Vagina (tissue), 2 donors: ENCODE measurements around the gene BPIFB4. TPM values are rescaled to one million over a fixed set of nuclear protein-coding genes. Genes with fewer than 3 reads are reported as not detected.

Experiments used
- DNase-seq, 2 donors: peaks; one replicate each; pipeline ENCODE4 v3.0.0-alpha.2; 2017; ENCODE audit errors: extremely low spot score in 2 of 2
- H3K27ac ChIP-seq: fragments of 200-600 bp; sonication (generic); one replicate; pipeline ENCODE4 v1.5.1; 2019
- H3K27me3 ChIP-seq: fragments of 200-600 bp; sonication (generic); one replicate; pipeline ENCODE4 v1.5.1; 2019
- H3K36me3 ChIP-seq, 2 donors: fragments of 200-600 bp; sonication (generic); one replicate each; pipeline ENCODE4 v1.5.1; 2017 to 2019
- H3K4me1 ChIP-seq: fragments of 200-600 bp; sonication (generic); one replicate; pipeline ENCODE4 v1.5.1; 2019
- H3K4me3 ChIP-seq, 2 donors: fragments of 200-600 bp; sonication (generic); 1 replicate in 1 of 2; 2 replicates in 1 of 2; pipeline ENCODE4 v1.5.1; 2016 to 2019
- H3K9me3 ChIP-seq: fragments of 200-600 bp; sonication (generic); one replicate; pipeline ENCODE4 v1.5.1; 2019
- CTCF ChIP-seq, 3 experiments: fragments of 450-650 bp in 2 of 3; fragments of 200-600 bp in 1 of 3; sonication (generic) in 1 of 3; IDR thresholded peaks; one replicate each; pipeline ENCODE4 v1.5.1; 2017 to 2019; ENCODE audit warnings: antibody characterized with exemption in 3 of 3, mild to moderate bottlenecking in 2 of 3, moderate library complexity in 2 of 3
- POLR2A ChIP-seq, 2 donors: fragments of 450-650 bp; IDR thresholded peaks; one replicate each; pipeline ENCODE4 v1.6.1; 2017; ENCODE audit warnings: antibody characterized with exemption in 2 of 2, mild to moderate bottlenecking in 2 of 2, moderate library complexity in 2 of 2
- POLR2AphosphoS5 ChIP-seq, 2 donors: sonication (generic); formaldehyde crosslinking; IDR thresholded peaks; one replicate each; pipeline ENCODE4 v1.9.0; 2017; ENCODE audit warnings: antibody characterized with exemption in 2 of 2, mild to moderate bottlenecking in 2 of 2, low read depth in 1 of 2; ENCODE audit not compliant: insufficient read depth in 1 of 2
- intact Hi-C: fragments of 100-400 bp; cut with DNase I; formaldehyde crosslinking; loops from one replicate; pipeline ENCODE4 v1.15.1; 2023
- total RNA-seq: library from RNA; depleted of rRNA; stranded (reverse); fragments of >200 nt; gene quantifications from one replicate; pipeline ENCODE4 v1.2.3, GENCODE V29; 2016

BPIFB4 gene
- total RNA-seq: not detected

- intact Hi-C loops: no loop called here
- H3K36me3 ChIP-seq: no peaks in the 10 kb centered on the region
- no peak for TF ChIP-seq POLR2AphosphoS5 (IDR thresholded peaks at IDR 0.05; ENCODE audit: insufficient read depth in 1 of 2, low read depth in 1 of 2)
- TF ChIP-seq POLR2A (IDR thresholded peaks at IDR 0.05): no peak
- TF ChIP-seq CTCF (IDR thresholded peaks at IDR 0.05): no peak
- H3K4me1 ChIP-seq: no peaks in the 10 kb centered on the region
- H3K4me3 ChIP-seq: no peak within 1 kb of the TSS
- H3K9me3 ChIP-seq: no peaks in the 10 kb centered on the region
- no peak within 1 kb of the TSS for H3K27ac ChIP-seq
- no peaks in the 10 kb centered on the region for H3K27me3 ChIP-seq
- no peak for DNase-seq
Observed at GRCh38 chr20:33079259-33079658, at the start of gene BPIFB4. Gene BPIFB4 (plus strand): TSS chr20:33079643. CDS start chr20:33081527, 1,884 bp downstream.

GRCh38 chr20:33030076-33030475, 49.4 kb upstream of the BPIFB4 start:
- intact Hi-C loops: no loop called here
- Histone ChIP-seq H3K4me1 (no peaks in the 10 kb centered on the region), H3K4me3 (no peak overlapping the region), H3K9me3 (no peaks in the 10 kb centered on the region), H3K27ac (no peak overlapping the region), H3K36me3 (no peaks in the 10 kb centered on the region), H3K27me3 (no peaks in the 10 kb centered on the region)
- TF ChIP-seq POLR2AphosphoS5 (IDR thresholded peaks at IDR 0.05; ENCODE audit: insufficient read depth in 1 of 2, low read depth in 1 of 2) (no peak), CTCF (IDR thresholded peaks at IDR 0.05) (no peak), POLR2A (IDR thresholded peaks at IDR 0.05) (no peak)
- DNase-seq: no peak

GRCh38 chr20:33030569-33030968, 48.9 kb upstream of the BPIFB4 start:
- no peak for DNase-seq

GRCh38 chr20:33031531-33031930, 47.9 kb upstream of the BPIFB4 start, which contains the start of gene BPIFB6:
Gene BPIFB6 (plus strand): TSS chr20:33031648. CDS start chr20:33031648, 0 bp downstream.
- Histone ChIP-seq H3K27ac (no peak within 1 kb of the TSS), H3K9me3 (no peaks in the 10 kb centered on the region), H3K4me3 (no peak within 1 kb of the TSS), H3K27me3 (no peaks in the 10 kb centered on the region), H3K4me1 (no peaks in the 10 kb centered on the region), H3K36me3 (no peaks in the 10 kb centered on the region)
- TF ChIP-seq CTCF (IDR thresholded peaks at IDR 0.05): no peak
- TF ChIP-seq POLR2AphosphoS5 (IDR thresholded peaks at IDR 0.05; ENCODE audit: insufficient read depth in 1 of 2, low read depth in 1 of 2): no peak
- no peak for TF ChIP-seq POLR2A (IDR thresholded peaks at IDR 0.05)
- intact Hi-C loops: no loop called here
- no peak for DNase-seq

More at GRCh38 chr20:33030569-33030968, 48.9 kb upstream of the BPIFB4 start:
- H3K27me3 ChIP-seq: no peaks in the 10 kb centered on the region
- H3K27ac ChIP-seq: no peak overlapping the region
- intact Hi-C loops: no loop called here
- H3K4me3 ChIP-seq: no peak overlapping the region
- no peaks in the 10 kb centered on the region for H3K4me1 ChIP-seq
- TF ChIP-seq CTCF (IDR thresholded peaks at IDR 0.05) (no peak), POLR2AphosphoS5 (IDR thresholded peaks at IDR 0.05; ENCODE audit: insufficient read depth in 1 of 2, low read depth in 1 of 2) (no peak), POLR2A (IDR thresholded peaks at IDR 0.05) (no peak)
- H3K36me3 ChIP-seq: no peaks in the 10 kb centered on the region
- H3K9me3 ChIP-seq: no peaks in the 10 kb centered on the region

GRCh38 chr20:33032555-33032954, 46.9 kb upstream of the BPIFB4 start:
- DNase-seq: no peak
- Histone ChIP-seq H3K4me3 (no peak overlapping the region), H3K27ac (no peak overlapping the region), H3K27me3 (no peaks in the 10 kb centered on the region), H3K4me1 (no peaks in the 10 kb centered on the region), H3K36me3 (no peaks in the 10 kb centered on the region), H3K9me3 (no peaks in the 10 kb centered on the region)
- no peak for TF ChIP-seq POLR2A (IDR thresholded peaks at IDR 0.05)
- TF ChIP-seq POLR2AphosphoS5 (IDR thresholded peaks at IDR 0.05; ENCODE audit: insufficient read depth in 1 of 2, low read depth in 1 of 2): no peak
- no peak for TF ChIP-seq CTCF (IDR thresholded peaks at IDR 0.05)
- intact Hi-C loops: no loop called here
